A549 (cell line): ENCODE results near the gene PCDHGB5.

Source experiments
- EP300 ChIP-seq, 2 experiments: fragments of >200 bp; sonication (Bioruptor Twin); formaldehyde crosslinking; IDR thresholded peaks; 2 replicates in 1 of 2; 3 replicates in 1 of 2; pipeline ENCODE4 v1.6.1; 2016 to 2017
- FOSL2 ChIP-seq, 2 experiments: fragments of 450-650 bp in 1 of 2; fragments of >200 bp in 1 of 2; sonication (Bioruptor Twin) in 1 of 2; formaldehyde crosslinking; IDR thresholded peaks; 2 replicates each; pipeline versions ENCODE4 v1.5.0 to v1.6.1; 2016 to 2020; ENCODE audit warnings: mild to moderate bottlenecking in 1 of 2, moderate library complexity in 1 of 2
- FOXS1 ChIP-seq: fragments of 250-450 bp; sonication (Bioruptor Pico); IDR thresholded peaks from 2 replicates; pipeline ENCODE4 v1.5.0; 2020; ENCODE audit warnings: mild to moderate bottlenecking, moderate library complexity
- JUN ChIP-seq, 2 experiments: fragments of >200 bp; sonication (Bioruptor Twin); formaldehyde crosslinking; IDR thresholded peaks; 2 replicates in 1 of 2; 3 replicates in 1 of 2; pipeline ENCODE4 v1.6.1; 2016 to 2017
- RAD21 ChIP-seq, 2 experiments: fragments of >200 bp in 1 of 2; sonication (Bioruptor Twin) in 1 of 2; formaldehyde crosslinking in 1 of 2; IDR thresholded peaks in 1 of 2; conservative IDR thresholded peaks in 1 of 2; 2 replicates in 1 of 2; 3 replicates in 1 of 2; pipeline ENCODE4 v1.6.1; 2012 to 2018; ENCODE audit warnings: inconsistent platforms in 1 of 2
- RCOR1 ChIP-seq: fragments of 150-350 bp; IDR thresholded peaks from 2 replicates; pipeline ENCODE4 v1.6.1; 2014; ENCODE audit warnings: antibody characterized with exemption, low read length, low read depth
- SMC3 ChIP-seq: fragments of >200 bp; sonication (Bioruptor Twin); formaldehyde crosslinking; IDR thresholded peaks from 3 replicates; pipeline ENCODE4 v1.6.1; 2018; ENCODE audit warnings: inconsistent platforms
- SREBF2 ChIP-seq: fragments of 450-650 bp; IDR thresholded peaks from 2 replicates; pipeline ENCODE4 v1.6.1; 2014; ENCODE audit warnings: mild to moderate bottlenecking, moderate library complexity
- ZSCAN20 ChIP-seq: fragments of 250-450 bp; sonication (Bioruptor Pico); IDR thresholded peaks from 2 replicates; pipeline ENCODE4 v1.8.0; 2022; ENCODE audit warnings: mild to moderate bottlenecking, moderate library complexity
- TF ChIP-seq, protein P1 (sequence below): fragments of >200 bp; sonication (Bioruptor Twin); formaldehyde crosslinking; IDR thresholded peaks from 3 replicates; pipeline ENCODE4 v1.5.1; 2016

DNA sequence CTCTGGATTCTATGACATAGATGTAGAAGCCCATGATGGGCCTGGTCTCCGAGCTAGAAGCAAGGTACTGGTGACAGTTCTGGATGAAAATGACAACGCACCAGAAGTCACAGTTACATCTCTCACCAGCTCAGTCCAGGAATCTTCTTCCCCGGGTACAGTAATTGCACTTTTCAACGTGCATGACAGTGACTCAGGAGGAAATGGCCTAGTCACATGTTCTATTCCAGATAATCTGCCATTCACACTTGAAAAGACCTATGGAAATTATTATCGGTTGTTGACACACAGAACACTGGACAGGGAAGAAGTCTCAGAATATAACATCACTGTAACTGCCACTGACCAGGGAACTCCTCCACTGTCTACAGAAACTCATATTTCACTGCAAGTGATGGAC, 41.6 kb upstream of the PCDHGB5 start:
- no peak for TF ChIP-seq SREBF2
- TF ChIP-seq FOSL2 (IDR thresholded peaks at IDR 0.05), result no peak
- TF ChIP-seq FOSL2 (CRISPR knock-in tag; IDR thresholded peaks at IDR 0.05), result no peak
- TF ChIP-seq, protein P1, sequence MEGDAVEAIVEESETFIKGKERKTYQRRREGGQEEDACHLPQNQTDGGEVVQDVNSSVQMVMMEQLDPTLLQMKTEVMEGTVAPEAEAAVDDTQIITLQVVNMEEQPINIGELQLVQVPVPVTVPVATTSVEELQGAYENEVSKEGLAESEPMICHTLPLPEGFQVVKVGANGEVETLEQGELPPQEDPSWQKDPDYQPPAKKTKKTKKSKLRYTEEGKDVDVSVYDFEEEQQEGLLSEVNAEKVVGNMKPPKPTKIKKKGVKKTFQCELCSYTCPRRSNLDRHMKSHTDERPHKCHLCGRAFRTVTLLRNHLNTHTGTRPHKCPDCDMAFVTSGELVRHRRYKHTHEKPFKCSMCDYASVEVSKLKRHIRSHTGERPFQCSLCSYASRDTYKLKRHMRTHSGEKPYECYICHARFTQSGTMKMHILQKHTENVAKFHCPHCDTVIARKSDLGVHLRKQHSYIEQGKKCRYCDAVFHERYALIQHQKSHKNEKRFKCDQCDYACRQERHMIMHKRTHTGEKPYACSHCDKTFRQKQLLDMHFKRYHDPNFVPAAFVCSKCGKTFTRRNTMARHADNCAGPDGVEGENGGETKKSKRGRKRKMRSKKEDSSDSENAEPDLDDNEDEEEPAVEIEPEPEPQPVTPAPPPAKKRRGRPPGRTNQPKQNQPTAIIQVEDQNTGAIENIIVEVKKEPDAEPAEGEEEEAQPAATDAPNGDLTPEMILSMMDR, result no peak
- TF ChIP-seq FOXS1, result no peak
- no peak for TF ChIP-seq EP300 (IDR thresholded peaks at IDR 0.05)
- no peak for TF ChIP-seq RAD21 (conservative IDR thresholded peaks at IDR 0.05 in 1 of 2, IDR thresholded peaks at IDR 0.05 in 1 of 2)
- TF ChIP-seq ZSCAN20 (CRISPR knock-in tag), result no peak
- TF ChIP-seq SMC3, result no peak
- no peak for TF ChIP-seq JUN (IDR thresholded peaks at IDR 0.05)
- TF ChIP-seq RCOR1, result no peak
